ENCODE results near the gene SSR1. TPM values are rescaled to one million over a fixed set of nuclear protein-coding genes. Genes with fewer than 3 reads are reported as not detected.
"Not testable (repeated sequence)": the region's sequence is repeated elsewhere in the genome, so short reads cannot be mapped to it uniquely, and the experiment has no call there.

Gene SSR1
- total RNA-seq = 150 TPM
- long read RNA-seq, full-length matches to known transcripts = 253 of 302 reads
- long read RNA-seq, partial matches to known transcripts = 5 of 302 reads
- long read RNA-seq, other reads (novel, unspliced or antisense) = 44 of 302 reads

- peak; percentile 99 for DNase-seq (ENCODE audit: low spot score)
Measured at GRCh38 chr6:7312616-7313504, at the start of gene SSR1. Gene SSR1, minus strand, starts transcription at chr6:7313199. Its CDS starts 79 bp downstream, at chr6:7313120.

- DNase-seq (ENCODE audit: low spot score) = not testable (repeated sequence)
Measured at GRCh38 chr6:7351916-7352315, 38.9 kb upstream of the SSR1 start.

GRCh38 chr6:7350591-7350990 lies 37.6 kb upstream of the SSR1 start:
- not testable (repeated sequence) for DNase-seq (ENCODE audit: low spot score)

- DNase-seq (ENCODE audit: low spot score) = not testable (repeated sequence)
Measured at GRCh38 chr6:7347551-7347997, 34.6 kb upstream of the SSR1 start.

GRCh38 chr6:7344773-7345450 lies 31.9 kb upstream of the SSR1 start:
- DNase-seq (ENCODE audit: low spot score) = not testable (repeated sequence)

- no peak for DNase-seq (ENCODE audit: low spot score)
Measured at GRCh38 chr6:7343546-7344475, 30.8 kb upstream of the SSR1 start.

GRCh38 chr6:7341989-7342742 lies 29.2 kb upstream of the SSR1 start:
- no peak for DNase-seq (ENCODE audit: low spot score)

GRCh38 chr6:7341271-7341670 lies 28.3 kb upstream of the SSR1 start:
- no peak for DNase-seq (ENCODE audit: low spot score)

- not testable (repeated sequence) for DNase-seq (ENCODE audit: low spot score)
Measured at GRCh38 chr6:7339007-7339732, 26.2 kb upstream of the SSR1 start.

- DNase-seq (ENCODE audit: low spot score) = no peak
Measured at GRCh38 chr6:7338031-7338430, 25.0 kb upstream of the SSR1 start.

- DNase-seq (ENCODE audit: low spot score) = no peak
Measured at GRCh38 chr6:7335519-7335918, 22.5 kb upstream of the SSR1 start.

- DNase-seq (ENCODE audit: low spot score) = no peak
Measured at GRCh38 chr6:7334685-7335084, 21.7 kb upstream of the SSR1 start.

- DNase-seq (ENCODE audit: low spot score) = no peak
Measured at GRCh38 chr6:7332090-7332745, 19.2 kb upstream of the SSR1 start.

GRCh38 chr6:7331452-7331851 lies 18.5 kb upstream of the SSR1 start:
- no peak for DNase-seq (ENCODE audit: low spot score)

GRCh38 chr6:7328243-7328642 lies 15.2 kb upstream of the SSR1 start:
- DNase-seq (ENCODE audit: low spot score) = no peak

GRCh38 chr6:7325750-7326149 lies 12.8 kb upstream of the SSR1 start:
- DNase-seq (ENCODE audit: low spot score) = no peak

GRCh38 chr6:7324520-7324919 lies 11.5 kb upstream of the SSR1 start:
- no peak for DNase-seq (ENCODE audit: low spot score)

- no peak for DNase-seq (ENCODE audit: low spot score)
Measured at GRCh38 chr6:7323074-7323473, 10.1 kb upstream of the SSR1 start.

GRCh38 chr6:7321866-7322265 lies 8.9 kb upstream of the SSR1 start:
- not testable (repeated sequence) for DNase-seq (ENCODE audit: low spot score)

Data from mesenteric fat pad (tissue), 1 donor.